ENCODE measurements around the gene KCNG4.

DNA sequence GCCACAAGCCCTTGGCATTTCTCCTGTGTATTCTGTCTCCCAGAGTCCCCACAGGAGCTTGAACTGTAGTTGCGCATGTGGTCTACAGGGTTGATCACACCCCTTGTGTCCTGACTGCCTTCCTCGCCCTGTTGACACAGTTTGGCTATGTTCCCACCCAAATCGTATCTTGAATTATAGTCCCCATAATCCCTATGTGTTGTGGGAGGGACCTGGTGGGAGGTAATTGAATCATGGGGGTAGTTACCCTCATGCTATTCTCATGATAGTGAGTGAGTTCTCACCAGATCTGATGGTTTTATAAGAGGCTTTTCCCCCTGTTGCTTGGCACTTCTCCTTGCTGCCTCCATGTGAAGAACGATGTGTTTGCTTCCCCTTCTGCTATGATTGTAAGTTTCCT lies 27.7 kb downstream of the KCNG4 start:
- TF ChIP-seq MYC (IDR thresholded peaks at IDR 0.05; ENCODE audit: insufficient read depth, insufficient read length, insufficient replicate concordance, low read length, severe bottlenecking) (no peak), POLR2A (IDR thresholded peaks at IDR 0.05; ENCODE audit: low read depth, low read length) (no peak)
- TF ChIP-seq, protein P1, sequence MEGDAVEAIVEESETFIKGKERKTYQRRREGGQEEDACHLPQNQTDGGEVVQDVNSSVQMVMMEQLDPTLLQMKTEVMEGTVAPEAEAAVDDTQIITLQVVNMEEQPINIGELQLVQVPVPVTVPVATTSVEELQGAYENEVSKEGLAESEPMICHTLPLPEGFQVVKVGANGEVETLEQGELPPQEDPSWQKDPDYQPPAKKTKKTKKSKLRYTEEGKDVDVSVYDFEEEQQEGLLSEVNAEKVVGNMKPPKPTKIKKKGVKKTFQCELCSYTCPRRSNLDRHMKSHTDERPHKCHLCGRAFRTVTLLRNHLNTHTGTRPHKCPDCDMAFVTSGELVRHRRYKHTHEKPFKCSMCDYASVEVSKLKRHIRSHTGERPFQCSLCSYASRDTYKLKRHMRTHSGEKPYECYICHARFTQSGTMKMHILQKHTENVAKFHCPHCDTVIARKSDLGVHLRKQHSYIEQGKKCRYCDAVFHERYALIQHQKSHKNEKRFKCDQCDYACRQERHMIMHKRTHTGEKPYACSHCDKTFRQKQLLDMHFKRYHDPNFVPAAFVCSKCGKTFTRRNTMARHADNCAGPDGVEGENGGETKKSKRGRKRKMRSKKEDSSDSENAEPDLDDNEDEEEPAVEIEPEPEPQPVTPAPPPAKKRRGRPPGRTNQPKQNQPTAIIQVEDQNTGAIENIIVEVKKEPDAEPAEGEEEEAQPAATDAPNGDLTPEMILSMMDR (IDR thresholded peaks at IDR 0.05 in 2 of 3, conservative IDR thresholded peaks at IDR 0.05 in 1 of 3; ENCODE audit: control insufficient read depth in 2 of 3, extremely low read depth in 1 of 3, insufficient read depth in 1 of 3, low read depth in 3 of 3, low read length in 3 of 3), result no peak
- TF ChIP-seq, protein P2, sequence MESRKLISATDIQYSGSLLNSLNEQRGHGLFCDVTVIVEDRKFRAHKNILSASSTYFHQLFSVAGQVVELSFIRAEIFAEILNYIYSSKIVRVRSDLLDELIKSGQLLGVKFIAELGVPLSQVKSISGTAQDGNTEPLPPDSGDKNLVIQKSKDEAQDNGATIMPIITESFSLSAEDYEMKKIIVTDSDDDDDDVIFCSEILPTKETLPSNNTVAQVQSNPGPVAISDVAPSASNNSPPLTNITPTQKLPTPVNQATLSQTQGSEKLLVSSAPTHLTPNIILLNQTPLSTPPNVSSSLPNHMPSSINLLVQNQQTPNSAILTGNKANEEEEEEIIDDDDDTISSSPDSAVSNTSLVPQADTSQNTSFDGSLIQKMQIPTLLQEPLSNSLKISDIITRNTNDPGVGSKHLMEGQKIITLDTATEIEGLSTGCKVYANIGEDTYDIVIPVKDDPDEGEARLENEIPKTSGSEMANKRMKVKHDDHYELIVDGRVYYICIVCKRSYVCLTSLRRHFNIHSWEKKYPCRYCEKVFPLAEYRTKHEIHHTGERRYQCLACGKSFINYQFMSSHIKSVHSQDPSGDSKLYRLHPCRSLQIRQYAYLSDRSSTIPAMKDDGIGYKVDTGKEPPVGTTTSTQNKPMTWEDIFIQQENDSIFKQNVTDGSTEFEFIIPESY (IDR thresholded peaks at IDR 0.05), result no peak

Data from GM12878 (cell line).